GM19452 (cell line): ENCODE results near the gene THADA.

Source experiments
- ATAC-seq: cut with Tn5 transposase; IDR thresholded peaks from one replicate; pipeline ENCODE4 v1.9.1; 2021; ENCODE audit not compliant: unreplicated experiment

Gene THADA

GRCh38 chr2:43367012-43367782 is 228.6 kb downstream of the THADA start:
- ATAC-seq, result no peak

- ATAC-seq, result no peak
These were observed 232.7 kb downstream of the THADA start for GRCh38 chr2:43363120-43363519.

GRCh38 chr2:43361286-43361685 is 234.6 kb downstream of the THADA start:
- ATAC-seq, result no peak

- no peak for ATAC-seq
These were observed 235.7 kb downstream of the THADA start for GRCh38 chr2:43360137-43360536.

- no peak for ATAC-seq
These were observed 237.2 kb downstream of the THADA start for GRCh38 chr2:43358410-43359201.

GRCh38 chr2:43356774-43357173 is 239.1 kb downstream of the THADA start:
- no peak for ATAC-seq

GRCh38 chr2:43355399-43355798 is 240.4 kb downstream of the THADA start:
- ATAC-seq, result no peak

- no peak for ATAC-seq
These were observed 245.9 kb downstream of the THADA start for GRCh38 chr2:43349904-43350303.

GRCh38 chr2:43348908-43349661 is 246.8 kb downstream of the THADA start:
- no peak for ATAC-seq

GRCh38 chr2:43347746-43348145 is 248.1 kb downstream of the THADA start:
- ATAC-seq, result no peak

- no peak for ATAC-seq
These were observed 249.0 kb downstream of the THADA start for GRCh38 chr2:43346602-43347567.

- no peak for ATAC-seq
These were observed 250.0 kb downstream of the THADA start for GRCh38 chr2:43345872-43346271.

GRCh38 chr2:43345391-43345813 is 250.4 kb downstream of the THADA start:
- ATAC-seq, result no peak

GRCh38 chr2:43344868-43345373 is 250.9 kb downstream of the THADA start:
- no peak for ATAC-seq

GRCh38 chr2:43343573-43344304 is 252.1 kb downstream of the THADA start:
- no peak for ATAC-seq

- ATAC-seq, result no peak
These were observed 253.7 kb downstream of the THADA start for GRCh38 chr2:43341959-43342757.

GRCh38 chr2:43340945-43341356 is 254.9 kb downstream of the THADA start:
- no peak for ATAC-seq

GRCh38 chr2:43340066-43340465 is 255.8 kb downstream of the THADA start:
- no peak for ATAC-seq
